COLO668 (cell line): ENCODE results near the gene NECTIN1.
A peak's percentile ranks its signal among the peaks of the same experiment; 100 is the strongest.

Experiments
- DNase-seq: peaks from one replicate; lab custom pipeline; 2025; ENCODE audit not compliant: unreplicated experiment; lab: John Stamatoyannopoulos, UW

NECTIN1 gene

GRCh38 chr11:119673759-119674336 lies 55.2 kb downstream of the NECTIN1 start:
- no peak for DNase-seq

GRCh38 chr11:119673052-119673758 lies 55.8 kb downstream of the NECTIN1 start:
- no peak for DNase-seq

GRCh38 chr11:119672597-119672996 lies 56.4 kb downstream of the NECTIN1 start:
- no peak for DNase-seq

GRCh38 chr11:119671561-119672015 lies 57.4 kb downstream of the NECTIN1 start:
- DNase-seq: no peak

GRCh38 chr11:119671051-119671450 lies 57.9 kb downstream of the NECTIN1 start:
- no peak for DNase-seq

- DNase-seq: no peak
Measured at GRCh38 chr11:119669487-119669886, 59.5 kb downstream of the NECTIN1 start.

- no peak for DNase-seq
Measured at GRCh38 chr11:119668676-119669075, 60.3 kb downstream of the NECTIN1 start.

- peak; percentile 70 for DNase-seq
Measured at GRCh38 chr11:119666463-119667131, 62.4 kb downstream of the NECTIN1 start.

- DNase-seq: no peak
Measured at GRCh38 chr11:119666061-119666460, 62.9 kb downstream of the NECTIN1 start.

- no peak for DNase-seq
Measured at GRCh38 chr11:119664701-119665420, 64.1 kb downstream of the NECTIN1 start.

- DNase-seq: peak; percentile 86
Measured at GRCh38 chr11:119664063-119664572, 64.9 kb downstream of the NECTIN1 start.

GRCh38 chr11:119663279-119663678 lies 65.7 kb downstream of the NECTIN1 start:
- peak; percentile 45 for DNase-seq

- no peak for DNase-seq
Measured at GRCh38 chr11:119661226-119661625, 67.8 kb downstream of the NECTIN1 start.

- no peak for DNase-seq
Measured at GRCh38 chr11:119659971-119660723, 68.9 kb downstream of the NECTIN1 start.

GRCh38 chr11:119652907-119653659 lies 75.9 kb downstream of the NECTIN1 start:
- DNase-seq: no peak

- no peak for DNase-seq
Measured at GRCh38 chr11:119651802-119652584, 77.0 kb downstream of the NECTIN1 start.

GRCh38 chr11:119650251-119650650 lies 78.7 kb downstream of the NECTIN1 start:
- DNase-seq: peak; percentile 4

- no peak for DNase-seq
Measured at GRCh38 chr11:119647254-119647653, 81.7 kb downstream of the NECTIN1 start.

GRCh38 chr11:119645018-119645417 lies 84.0 kb downstream of the NECTIN1 start:
- DNase-seq: no peak
